ACHN (cell line): Measurements from ENCODE around the gene PDK2.

ENCODE experiments used
- DNase-seq: peaks from one replicate; pipeline ENCODE4 v3.0.0-alpha.2; 2015
- in situ Hi-C: cut with HindIII; loops from 2 replicates; pipeline ENCODE4 v1.10.0; 2017; ENCODE audit warnings: low sequenced_read_pairs, low pct_ligation_motif_present, low pct_unique_long_range_greater_than_20kb

Gene PDK2

GRCh38 chr17:50094753-50095619, at the start of gene PDK2:
Gene PDK2 (plus strand): TSS chr17:50095351. CDS start chr17:50095436, 85 bp downstream.
- in situ Hi-C loops: no loop called here
- peak; percentile 97 for DNase-seq

GRCh38 chr17:50046179-50046578, 49.0 kb upstream of the PDK2 start:
- no peak for DNase-seq
- in situ Hi-C loops: no loop called here

GRCh38 chr17:50046667-50047066, 48.5 kb upstream of the PDK2 start:
- in situ Hi-C loops: no loop called here
- DNase-seq: no peak

- no peak for DNase-seq
- in situ Hi-C loops: no loop called here
Observed at GRCh38 chr17:50047083-50047482, 48.1 kb upstream of the PDK2 start.

GRCh38 chr17:50047488-50048126, 47.5 kb upstream of the PDK2 start:
- in situ Hi-C loops: no loop called here
- peak; percentile 96 for DNase-seq

- in situ Hi-C loops: no loop called here
- DNase-seq: no peak
Observed at GRCh38 chr17:50048146-50048720, 46.9 kb upstream of the PDK2 start.

- in situ Hi-C loops: no loop called here
- DNase-seq: no peak
Observed at GRCh38 chr17:50048988-50049387, 46.2 kb upstream of the PDK2 start.

GRCh38 chr17:50049636-50050035, 45.5 kb upstream of the PDK2 start:
- in situ Hi-C loops: no loop called here
- peak; percentile 59 for DNase-seq

GRCh38 chr17:50050431-50051032, 44.6 kb upstream of the PDK2 start:
- DNase-seq: no peak
- in situ Hi-C loops: no loop called here

- in situ Hi-C loops: no loop called here
Observed at GRCh38 chr17:50051082-50051576, 44.0 kb upstream of the PDK2 start.

GRCh38 chr17:50051606-50052005, 43.5 kb upstream of the PDK2 start:
- DNase-seq: no peak

More at GRCh38 chr17:50051082-50051576, 44.0 kb upstream of the PDK2 start:
- DNase-seq: peak; percentile 99

GRCh38 chr17:50052241-50052796, 42.8 kb upstream of the PDK2 start:
- in situ Hi-C loops: no loop called here
- DNase-seq: no peak

More at GRCh38 chr17:50051606-50052005, 43.5 kb upstream of the PDK2 start:
- in situ Hi-C loops: no loop called here

- DNase-seq: no peak
- in situ Hi-C loops: no loop called here
Observed at GRCh38 chr17:50052822-50053653, 42.1 kb upstream of the PDK2 start.

- DNase-seq: no peak
- in situ Hi-C loops: no loop called here
Observed at GRCh38 chr17:50053654-50053960, 41.5 kb upstream of the PDK2 start.

GRCh38 chr17:50055055-50055425, 40.1 kb upstream of the PDK2 start:
- in situ Hi-C loops: no loop called here
- peak; percentile 89 for DNase-seq

GRCh38 chr17:50055426-50056216, 39.5 kb upstream of the PDK2 start, which contains the start of gene ITGA3:
Gene ITGA3 (plus strand): TSS chr17:50056110. CDS start chr17:50056440, 330 bp downstream.
- in situ Hi-C loops: no loop called here
- peak; percentile 97 for DNase-seq

- in situ Hi-C loops: no loop called here
- DNase-seq: peak; percentile 55
Observed at GRCh38 chr17:50056217-50056960, 38.8 kb upstream of the PDK2 start.
